Gastroesophageal sphincter (tissue), 4 donors: ENCODE measurements around the gene TRIM54. TPM values are rescaled to one million over a fixed set of nuclear protein-coding genes. Genes with fewer than 3 reads are reported as not detected.

Experiments
- ATAC-seq: fragments of 150-250 bp; one replicate; pipeline ENCODE4 v1.9.1; 2016; ENCODE audit warnings: mild to moderate bottlenecking, moderate library complexity
- H3K27ac ChIP-seq, 4 donors: fragments of 200-600 bp; sonication (generic) in 3 of 4; 1 replicate in 3 of 4; 2 replicates in 1 of 4; pipeline ENCODE4 v1.5.1; 2016 to 2019
- H3K27me3 ChIP-seq: fragments of 200-600 bp; sonication (generic); one replicate; pipeline ENCODE4 v1.5.1; 2019
- H3K36me3 ChIP-seq, 2 donors: fragments of 200-600 bp; sonication (generic); one replicate each; pipeline ENCODE4 v1.5.1; 2019; ENCODE audit warnings: control low read depth in 1 of 2
- H3K4me1 ChIP-seq, 3 donors: fragments of 200-600 bp; sonication (generic); 1 replicate in 2 of 3; 2 replicates in 1 of 3; pipeline ENCODE4 v1.5.1; 2016 to 2019; ENCODE audit warnings: control low read depth in 2 of 3
- H3K4me3 ChIP-seq, 2 donors: fragments of 200-600 bp; sonication (generic); one replicate each; pipeline ENCODE4 v1.5.1; 2019; ENCODE audit warnings: mild to moderate bottlenecking in 1 of 2, moderate library complexity in 1 of 2
- H3K9me3 ChIP-seq, 3 donors: fragments of 200-600 bp; sonication (generic); one replicate each; pipeline ENCODE4 v1.5.1; 2017 to 2019; ENCODE audit warnings: control low read depth in 2 of 3
- CTCF ChIP-seq, 4 experiments: fragments of 200-600 bp in 2 of 4; fragments of 450-650 bp in 2 of 4; sonication (generic) in 1 of 4; IDR thresholded peaks; one replicate each; pipeline ENCODE4 v1.5.1; 2017 to 2019; ENCODE audit warnings: antibody characterized with exemption in 4 of 4, mild to moderate bottlenecking in 2 of 4, moderate library complexity in 2 of 4
- EP300 ChIP-seq: sonication (generic); formaldehyde crosslinking; IDR thresholded peaks from one replicate; pipeline ENCODE4 v1.6.1; 2017; ENCODE audit warnings: antibody characterized with exemption, mild to moderate bottlenecking
- POLR2A ChIP-seq, 2 donors: fragments of 450-650 bp; IDR thresholded peaks; one replicate each; pipeline ENCODE4 v1.6.1; 2017; ENCODE audit warnings: antibody characterized with exemption in 2 of 2, mild to moderate bottlenecking in 2 of 2, moderate library complexity in 1 of 2
- POLR2AphosphoS5 ChIP-seq: sonication (generic); formaldehyde crosslinking; IDR thresholded peaks from one replicate; pipeline ENCODE4 v1.6.1; 2017; ENCODE audit warnings: antibody characterized with exemption
- whole genome bisulfite sequencing, 2 donors: methylation state at CpG; one replicate each; pipeline ENCODE4 v1.1.5; 2018; ENCODE audit warnings: low coverage in 1 of 2; 5-methylcytosine and 5-hydroxymethylcytosine counted together
- total RNA-seq, 4 donors: library from RNA; depleted of rRNA; stranded (reverse); fragments of >200 nt; gene quantifications; one replicate each; pipeline ENCODE4 v1.1.0, GENCODE V29; 2016

The TRIM54 gene
- total RNA-seq, 4 donors from 2014 or later, result 0.15 to 0.31 TPM; not detected in 2

- peaks cover 47% of the 10 kb centered on the region for H3K27me3 ChIP-seq
- H3K4me3 ChIP-seq, result no peak overlapping the region
- H3K36me3 ChIP-seq, result no peaks in the 10 kb centered on the region
- peaks cover 0 to 3% (median 0%) of the 10 kb centered on the region in 3 donors for H3K4me1 ChIP-seq
- H3K27ac ChIP-seq, result no peak overlapping the region
- ATAC-seq, result no peak
- no peaks in the 10 kb centered on the region for H3K9me3 ChIP-seq
- TF ChIP-seq POLR2A (IDR thresholded peaks at IDR 0.05) (no peak), POLR2AphosphoS5 (no peak), EP300 (no peak), CTCF (IDR thresholded peaks at IDR 0.05) (no peak)
- 88 to 94% methylated on average over 1 of the region's 1 CpG for WGBS, 2 donors
Measured at GRCh38 chr2:27284996-27285395, 2.8 kb downstream of the TRIM54 start.

- H3K9me3 ChIP-seq, result no peaks in the 10 kb centered on the region
- WGBS, 2 donors, result 60 to 71% methylated on average over 6 of the region's 6 CpGs
- no peak for ATAC-seq
- no peak overlapping the region for H3K27ac ChIP-seq
- peaks cover 52% of the 10 kb centered on the region for H3K27me3 ChIP-seq
- H3K36me3 ChIP-seq, result no peaks in the 10 kb centered on the region
- no peak overlapping the region for H3K4me3 ChIP-seq
- TF ChIP-seq CTCF (IDR thresholded peaks at IDR 0.05) (no peak), POLR2AphosphoS5 (no peak), POLR2A (IDR thresholded peaks at IDR 0.05) (no peak), EP300 (no peak)
- H3K4me1 ChIP-seq, result no peaks in the 10 kb centered on the region
Measured at GRCh38 chr2:27285481-27285880, 3.3 kb downstream of the TRIM54 start.

GRCh38 chr2:27288610-27289009 lies 6.4 kb downstream of the TRIM54 start:
- no peak overlapping the region for H3K27ac ChIP-seq
- H3K27me3 ChIP-seq, result peaks cover 52% of the 10 kb centered on the region
- 20 to 47% methylated on average over 3 of the region's 3 CpGs for WGBS, 2 donors
- H3K4me3 ChIP-seq, result no peak overlapping the region
- no peaks in the 10 kb centered on the region for H3K36me3 ChIP-seq
- no peak for ATAC-seq
- H3K9me3 ChIP-seq, result no peaks in the 10 kb centered on the region
- TF ChIP-seq POLR2A (IDR thresholded peaks at IDR 0.05) (no peak), CTCF (IDR thresholded peaks at IDR 0.05) (no peak), EP300 (no peak), POLR2AphosphoS5 (no peak)
- H3K4me1 ChIP-seq, result no peaks in the 10 kb centered on the region

GRCh38 chr2:27290549-27290948 lies 8.3 kb downstream of the TRIM54 start:
- peaks cover 45% of the 10 kb centered on the region for H3K27me3 ChIP-seq

More at GRCh38 chr2:27290549-27290948, 8.3 kb downstream of the TRIM54 start:
- TF ChIP-seq CTCF (IDR thresholded peaks at IDR 0.05) (no peak), POLR2AphosphoS5 (no peak), POLR2A (IDR thresholded peaks at IDR 0.05) (no peak), EP300 (no peak)
- WGBS, 2 donors, result 85 to 96% methylated on average over 5 of the region's 5 CpGs
- Histone ChIP-seq H3K36me3 (no peaks in the 10 kb centered on the region), H3K27ac (no peak overlapping the region), H3K9me3 (no peaks in the 10 kb centered on the region), H3K4me1 (no peaks in the 10 kb centered on the region), H3K4me3 (no peak overlapping the region)
- ATAC-seq, result no peak
